ENCODE results near the gene CDH13. TPM values are rescaled to one million over a fixed set of nuclear protein-coding genes. Genes with fewer than 3 reads are reported as not detected.

The CDH13 gene
- total RNA-seq, 1 donor from 2014 or later: 161 TPM

GRCh38 chr16:83689385-83689831, 1062.6 kb downstream of the CDH13 start:
- Histone ChIP-seq H3K4me3 (no peak overlapping the region), H3K27ac (replicated peaks) (peak overlapping the region; percentile 50), H3K4me1 (peaks cover 28% of the 10 kb centered on the region), H3K9me3 (replicated peaks) (no peaks in the 10 kb centered on the region), H3K27me3 (ENCODE audit: low read depth) (no peaks in the 10 kb centered on the region), H3K36me3 (no peaks in the 10 kb centered on the region)
- intact Hi-C loops (cut with micrococcal nuclease): no loop called here
- DNase-seq: no peak
- TF ChIP-seq CTCF (IDR thresholded peaks at IDR 0.05; ENCODE audit: borderline replicate concordance): no peak

GRCh38 chr16:83692224-83692623, 1065.5 kb downstream of the CDH13 start:
- peaks cover 28% of the 10 kb centered on the region for H3K4me1 ChIP-seq
- no peaks in the 10 kb centered on the region for H3K27me3 ChIP-seq (ENCODE audit: low read depth)
- DNase-seq: no peak
- H3K9me3 ChIP-seq (replicated peaks): no peaks in the 10 kb centered on the region
- TF ChIP-seq CTCF (IDR thresholded peaks at IDR 0.05; ENCODE audit: borderline replicate concordance): no peak
- intact Hi-C loops (cut with micrococcal nuclease): no loop called here
- no peaks in the 10 kb centered on the region for H3K36me3 ChIP-seq
- H3K4me3 ChIP-seq: no peak overlapping the region
- H3K27ac ChIP-seq (replicated peaks): no peak overlapping the region

- Histone ChIP-seq H3K27me3 (ENCODE audit: low read depth) (no peaks in the 10 kb centered on the region), H3K9me3 (replicated peaks) (no peaks in the 10 kb centered on the region), H3K27ac (replicated peaks) (no peak overlapping the region), H3K36me3 (no peaks in the 10 kb centered on the region), H3K4me1 (no peaks in the 10 kb centered on the region), H3K4me3 (no peak overlapping the region)
- DNase-seq: no peak
- intact Hi-C loops (cut with micrococcal nuclease): no loop called here
- no peak for TF ChIP-seq CTCF (IDR thresholded peaks at IDR 0.05; ENCODE audit: borderline replicate concordance)
Observed at GRCh38 chr16:83698964-83699363, 1072.2 kb downstream of the CDH13 start.

GRCh38 chr16:83699817-83700216, 1073.0 kb downstream of the CDH13 start:
- Histone ChIP-seq H3K9me3 (replicated peaks) (no peaks in the 10 kb centered on the region), H3K4me1 (no peaks in the 10 kb centered on the region), H3K27me3 (ENCODE audit: low read depth) (no peaks in the 10 kb centered on the region), H3K27ac (replicated peaks) (no peak overlapping the region), H3K36me3 (no peaks in the 10 kb centered on the region), H3K4me3 (no peak overlapping the region)
- no peak for DNase-seq
- no peak for TF ChIP-seq CTCF (IDR thresholded peaks at IDR 0.05; ENCODE audit: borderline replicate concordance)
- intact Hi-C loops (cut with micrococcal nuclease): no loop called here

GRCh38 chr16:83700918-83701317, 1074.1 kb downstream of the CDH13 start:
- intact Hi-C loops (cut with micrococcal nuclease): no loop called here
- Histone ChIP-seq H3K9me3 (replicated peaks) (no peaks in the 10 kb centered on the region), H3K36me3 (no peaks in the 10 kb centered on the region), H3K4me3 (no peak overlapping the region), H3K4me1 (no peaks in the 10 kb centered on the region), H3K27ac (replicated peaks) (no peak overlapping the region), H3K27me3 (ENCODE audit: low read depth) (no peaks in the 10 kb centered on the region)
- no peak for DNase-seq
- TF ChIP-seq CTCF (IDR thresholded peaks at IDR 0.05; ENCODE audit: borderline replicate concordance): no peak

GRCh38 chr16:83701494-83701893, 1074.7 kb downstream of the CDH13 start:
- Histone ChIP-seq H3K9me3 (replicated peaks) (no peaks in the 10 kb centered on the region), H3K36me3 (no peaks in the 10 kb centered on the region), H3K27me3 (ENCODE audit: low read depth) (no peaks in the 10 kb centered on the region), H3K4me1 (no peaks in the 10 kb centered on the region), H3K27ac (replicated peaks) (no peak overlapping the region), H3K4me3 (no peak overlapping the region)
- no peak for DNase-seq
- intact Hi-C loops (cut with micrococcal nuclease): no loop called here
- no peak for TF ChIP-seq CTCF (IDR thresholded peaks at IDR 0.05; ENCODE audit: borderline replicate concordance)

Data from left ventricle myocardium inferior (tissue), 1 donor.